HEK293 (cell line): ENCODE results near the gene EDAR.

ENCODE experiments used
- CTCF ChIA-PET: fragments of 350-600 bp; formaldehyde crosslinking; extraction: SDS; loops from one replicate; lab custom pipeline; 2021; ENCODE audit warnings: antibody characterized with exemption; lab: Yijun Ruan, JAX
- POLR2A ChIA-PET: fragments of 300-600 bp; formaldehyde crosslinking; extraction: SDS; loops from one replicate; lab custom pipeline; 2020; ENCODE audit warnings: antibody characterized with exemption, inconsistent platforms; lab: Yijun Ruan, JAX
- H3K27ac ChIP-seq: fragments of 200-500 bp; sonication (Bioruptor generic); 2 replicates; pipeline ENCODE4 v1.5.1; 2014; ENCODE audit warnings: low read depth, low read length, control low read depth, inconsistent platforms; ENCODE audit errors: extremely low read depth
- H3K36me3 ChIP-seq, 2 experiments: fragments of 200-500 bp in 1 of 2; sonication (Bioruptor generic) in 1 of 2; 1 replicate in 1 of 2; 2 replicates in 1 of 2; pipeline ENCODE4 v1.5.1; 2014 to 2017; ENCODE audit warnings: inconsistent platforms in 2 of 2, low read length in 2 of 2; ENCODE audit not compliant: control insufficient read depth in 2 of 2, insufficient read depth in 1 of 2
- H3K4me1 ChIP-seq: fragments of 200-500 bp; sonication (Bioruptor generic); 2 replicates; pipeline ENCODE4 v1.5.1; 2014; ENCODE audit warnings: mild to moderate bottlenecking, low read length, inconsistent platforms; ENCODE audit not compliant: control insufficient read depth, insufficient read depth
- H3K4me3 ChIP-seq: 2 replicates; pipeline ENCODE4 v1.5.1; 2011; ENCODE audit warnings: low read depth, mild to moderate bottlenecking, control low read depth, low read length, moderate library complexity
- H3K9me3 ChIP-seq: fragments of 200-500 bp; sonication (Bioruptor generic); 2 replicates; pipeline ENCODE4 v1.5.1; 2014; ENCODE audit warnings: low read depth, low read length, inconsistent platforms; ENCODE audit not compliant: control insufficient read depth, insufficient read depth
- ATF2 ChIP-seq: fragments of 450-650 bp; formaldehyde crosslinking; IDR thresholded peaks from 2 replicates; pipeline ENCODE4 v1.5.1; 2016; ENCODE audit warnings: missing biosample characterization, missing genetic modification characterization, low read depth
- FEZF1 ChIP-seq: fragments of 450-650 bp; formaldehyde crosslinking; IDR thresholded peaks from 2 replicates; pipeline ENCODE4 v1.5.1; 2016; ENCODE audit warnings: missing biosample characterization, missing genetic modification characterization
- GLI2 ChIP-seq: fragments of 450-650 bp; formaldehyde crosslinking; IDR thresholded peaks from 2 replicates; pipeline ENCODE4; 2017; ENCODE audit warnings: missing biosample characterization, missing genetic modification characterization, low read depth, borderline replicate concordance
- KLF10 ChIP-seq: fragments of 450-650 bp; IDR thresholded peaks from 2 replicates; pipeline ENCODE4 v1.5.1; 2018; ENCODE audit warnings: missing biosample characterization, mild to moderate bottlenecking, missing genetic modification characterization
- OVOL3 ChIP-seq: fragments of 450-650 bp; formaldehyde crosslinking; IDR thresholded peaks from 2 replicates; pipeline ENCODE4 v1.5.1; 2016; ENCODE audit warnings: missing biosample characterization, missing genetic modification characterization
- PBX3 ChIP-seq: sonication (generic); formaldehyde crosslinking; IDR thresholded peaks from 2 replicates; pipeline ENCODE4 v1.8.1; 2022; ENCODE audit warnings: mild to moderate bottlenecking, moderate library complexity, missing genetic modification reagents
- PRDM4 ChIP-seq: fragments of 450-650 bp; formaldehyde crosslinking; IDR thresholded peaks from 2 replicates; pipeline ENCODE4 v1.5.1; 2017; ENCODE audit warnings: missing biosample characterization, missing genetic modification characterization
- REPIN1 ChIP-seq: fragments of 450-650 bp; formaldehyde crosslinking; IDR thresholded peaks from 2 replicates; pipeline ENCODE4 v1.5.1; 2017; ENCODE audit warnings: missing biosample characterization, missing genetic modification characterization, low read depth
- WT1 ChIP-seq: fragments of 450-650 bp; formaldehyde crosslinking; IDR thresholded peaks from 2 replicates; pipeline ENCODE4 v1.5.1; 2016; ENCODE audit warnings: missing biosample characterization, missing genetic modification characterization
- ZBTB11 ChIP-seq: fragments of 450-650 bp; formaldehyde crosslinking; conservative IDR thresholded peaks from 2 replicates; pipeline ENCODE4 v1.5.1; 2016; ENCODE audit warnings: low read depth, missing biosample characterization, missing genetic modification characterization
- ZBTB48 ChIP-seq: fragments of 450-650 bp; formaldehyde crosslinking; IDR thresholded peaks from 2 replicates; pipeline ENCODE4 v1.5.1; 2016; ENCODE audit warnings: missing biosample characterization, missing genetic modification characterization
- ZFP3 ChIP-seq: fragments of 450-650 bp; formaldehyde crosslinking; IDR thresholded peaks from 2 replicates; pipeline ENCODE4 v1.5.1; 2016; ENCODE audit warnings: low read depth, missing biosample characterization, missing genetic modification characterization
- ZIC2 ChIP-seq: fragments of 450-650 bp; formaldehyde crosslinking; IDR thresholded peaks from 2 replicates; pipeline ENCODE4 v1.5.1; 2016; ENCODE audit warnings: missing biosample characterization, missing genetic modification characterization
- ZNF133 ChIP-seq: fragments of 450-650 bp; formaldehyde crosslinking; IDR thresholded peaks from 2 replicates; pipeline ENCODE4 v1.5.1; 2016; ENCODE audit warnings: missing biosample characterization, missing genetic modification characterization
- ZNF140 ChIP-seq: fragments of 450-650 bp; formaldehyde crosslinking; IDR thresholded peaks from 2 replicates; pipeline ENCODE4 v1.5.1; 2016; ENCODE audit warnings: missing biosample characterization, missing genetic modification characterization
- ZNF146 ChIP-seq: fragments of 450-650 bp; formaldehyde crosslinking; IDR thresholded peaks from 2 replicates; pipeline ENCODE4 v1.5.1; 2016; ENCODE audit warnings: missing biosample characterization, missing genetic modification characterization
- ZNF214 ChIP-seq: fragments of 450-650 bp; formaldehyde crosslinking; IDR thresholded peaks from 2 replicates; pipeline ENCODE4 v1.5.1; 2017; ENCODE audit warnings: missing biosample characterization, mild to moderate bottlenecking, missing genetic modification characterization, borderline replicate concordance
- ZNF248 ChIP-seq: fragments of 450-650 bp; formaldehyde crosslinking; IDR thresholded peaks from 2 replicates; pipeline ENCODE4 v1.5.1; 2017; ENCODE audit warnings: missing biosample characterization, missing genetic modification characterization
- ZNF391 ChIP-seq: fragments of 450-650 bp; formaldehyde crosslinking; IDR thresholded peaks from 2 replicates; pipeline ENCODE4 v1.5.1; 2016; ENCODE audit warnings: low read depth, missing biosample characterization, missing genetic modification characterization, borderline replicate concordance
- ZNF555 ChIP-seq: fragments of 450-650 bp; formaldehyde crosslinking; conservative IDR thresholded peaks from 2 replicates; pipeline ENCODE4 v1.5.1; 2017; ENCODE audit warnings: missing biosample characterization, mild to moderate bottlenecking, missing genetic modification characterization, inconsistent platforms
- ZNF571 ChIP-seq: fragments of 450-650 bp; formaldehyde crosslinking; IDR thresholded peaks from 2 replicates; pipeline ENCODE4 v1.5.0; 2017; ENCODE audit warnings: missing biosample characterization, missing genetic modification characterization
- ZNF624 ChIP-seq: fragments of 450-650 bp; formaldehyde crosslinking; IDR thresholded peaks from 2 replicates; pipeline ENCODE4 v1.5.1; 2017; ENCODE audit warnings: missing biosample characterization, missing genetic modification characterization
- ZSCAN30 ChIP-seq: fragments of 450-650 bp; IDR thresholded peaks from 2 replicates; pipeline ENCODE4 v1.5.1; 2018; ENCODE audit warnings: missing biosample characterization, mild to moderate bottlenecking, missing genetic modification characterization, moderate library complexity
- TF ChIP-seq, protein P1 (sequence below): fragments of 450-650 bp; formaldehyde crosslinking; IDR thresholded peaks from 2 replicates; pipeline ENCODE4 v1.5.1; 2016; ENCODE audit warnings: missing biosample characterization, missing genetic modification characterization

EDAR gene

DNA sequence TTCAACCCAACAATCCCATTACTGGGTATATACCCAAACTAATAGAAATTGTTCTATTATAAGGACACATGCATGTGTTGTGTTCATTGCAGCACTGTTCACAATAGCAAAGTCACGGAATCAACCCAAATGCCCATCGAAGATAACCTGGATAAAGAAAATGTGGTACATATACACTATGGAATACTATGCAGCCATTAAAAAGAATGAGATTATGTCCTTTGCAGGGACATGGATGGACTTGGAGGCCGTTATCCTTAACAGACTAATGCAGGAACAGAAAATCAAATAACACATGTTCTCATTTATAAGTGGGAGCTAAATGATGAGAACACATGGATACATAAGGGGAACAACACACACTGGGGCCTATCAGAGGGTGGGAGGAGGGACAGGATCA is 136.6 kb downstream of the EDAR start:
- Histone ChIP-seq H3K36me3 (peaks cover 12 to 45% of the 10 kb centered on the region in 2 experiments), H3K4me3 (no peak overlapping the region), H3K9me3 (no peaks in the 10 kb centered on the region), H3K27ac (no peak overlapping the region)
- CTCF ChIA-PET: interaction anchor here (1.2 kb wide), 1 partner anchor 137 kb away, joined by 4 read pairs; the partner anchor contains the start of gene EDAR
- POLR2A ChIA-PET: no interaction called here
- TF ChIP-seq ZNF146 (tag by site-specific recombination) (peak; percentile 90), ZNF140 (tag by site-specific recombination) (no peak), WT1 (tag by site-specific recombination) (no peak), ZFP3 (tag by site-specific recombination) (no peak), OVOL3 (no peak)
- TF ChIP-seq, protein P1, sequence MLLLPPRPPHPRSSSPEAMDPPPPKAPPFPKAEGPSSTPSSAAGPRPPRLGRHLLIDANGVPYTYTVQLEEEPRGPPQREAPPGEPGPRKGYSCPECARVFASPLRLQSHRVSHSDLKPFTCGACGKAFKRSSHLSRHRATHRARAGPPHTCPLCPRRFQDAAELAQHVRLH (tag by site-specific recombination): peak; percentile 49; the same call in 1 of the 2 replicates
- TF ChIP-seq, all 188 proteins: peak for 2
- no peaks in the 10 kb centered on the region for H3K4me1 ChIP-seq

- TF ChIP-seq ZBTB11 (tag by site-specific recombination): no peak
- no peak for TF ChIP-seq FEZF1 (tag by site-specific recombination)
- no peak for TF ChIP-seq ZNF624 (tag by site-specific recombination)
- TF ChIP-seq REPIN1: no peak
- TF ChIP-seq PBX3: no peak
- POLR2A ChIA-PET: no interaction called here
- CTCF ChIA-PET: interaction anchor here (1.9 kb wide), 1 partner anchor 143 kb away, joined by 6 read pairs; the partner anchor contains the start of gene EDAR
- H3K4me3 ChIP-seq: no peak overlapping the region
- no peaks in the 10 kb centered on the region for H3K9me3 ChIP-seq
- peaks cover under 1 to 37% of the 10 kb centered on the region in 2 experiments for H3K36me3 ChIP-seq
- no peak overlapping the region for H3K27ac ChIP-seq
- H3K4me1 ChIP-seq: no peaks in the 10 kb centered on the region
Measured at GRCh38 chr2:108847000-108847399, 142.0 kb downstream of the EDAR start.

DNA sequence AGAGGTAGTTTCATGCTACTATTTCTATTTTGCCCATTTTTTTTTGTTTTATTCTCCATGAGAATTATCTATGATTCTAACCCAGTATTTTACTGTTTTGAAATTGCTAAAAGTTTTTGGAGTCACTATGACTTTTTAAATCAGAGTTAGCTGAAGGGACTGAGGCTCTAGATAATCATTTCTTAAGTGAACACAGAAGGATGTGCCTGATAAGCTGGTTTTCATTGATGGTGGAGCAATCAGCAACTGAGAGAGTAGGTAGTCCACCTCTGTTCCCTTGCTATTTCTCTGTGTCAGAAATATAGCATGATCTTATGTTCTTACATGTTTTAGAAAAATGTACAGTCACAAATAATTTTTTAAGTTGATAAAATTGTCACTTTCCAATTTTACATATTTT is 143.1 kb downstream of the EDAR start:
- POLR2A ChIA-PET: no interaction called here
- CTCF ChIA-PET: interaction anchor here (1.9 kb wide), 1 partner anchor 144 kb away, joined by 6 read pairs; the partner anchor contains the start of gene EDAR
- Histone ChIP-seq H3K4me1 (no peaks in the 10 kb centered on the region), H3K4me3 (no peak overlapping the region), H3K9me3 (no peaks in the 10 kb centered on the region), H3K27ac (no peak overlapping the region), H3K36me3 (peaks cover 9 to 33% of the 10 kb centered on the region in 2 experiments)
- TF ChIP-seq ZIC2 (tag by site-specific recombination) (no peak), GLI2 (no peak), ATF2 (tag by site-specific recombination) (no peak), ZNF133 (no peak), ZNF571 (tag by site-specific recombination) (no peak), ZSCAN30 (no peak), ZNF555 (tag by site-specific recombination) (no peak), ZNF248 (tag by site-specific recombination) (no peak), ZNF214 (no peak), ZNF391 (tag by site-specific recombination) (no peak), KLF10 (no peak), ZBTB48 (tag by site-specific recombination) (no peak), PRDM4 (tag by site-specific recombination) (no peak)
